ENCODE data around the gene PXMP2. TPM values are rescaled to one million over a fixed set of nuclear protein-coding genes. Genes with fewer than 3 reads are reported as not detected.

PXMP2 gene
- total RNA-seq, 1 donor from 2014 or later: 18.8 TPM

GRCh38 chr12:132715874-132716273 is 28.5 kb downstream of the PXMP2 start:
- DNase-seq (ENCODE audit: low spot score in 2 of 2): no peak
- peaks cover 26 to 44% of the 10 kb centered on the region in 2 donors for H3K36me3 ChIP-seq

GRCh38 chr12:132716356-132716755 is 29.0 kb downstream of the PXMP2 start:
- H3K9me3 ChIP-seq: no peaks in the 10 kb centered on the region
- peaks cover 30 to 48% of the 10 kb centered on the region in 2 donors for H3K36me3 ChIP-seq
- H3K4me1 ChIP-seq: peaks cover 0 to 9% of the 10 kb centered on the region in 2 donors
- intact Hi-C loops (cut with DNase I): no loop called here
- H3K4me3 ChIP-seq: no peak overlapping the region
- no peaks in the 10 kb centered on the region for H3K27me3 ChIP-seq
- no peak for DNase-seq (ENCODE audit: low spot score in 2 of 2)
- no peak for TF ChIP-seq CTCF (IDR thresholded peaks at IDR 0.05)
- H3K27ac ChIP-seq: no peak overlapping the region

More at GRCh38 chr12:132715874-132716273, 28.5 kb downstream of the PXMP2 start:
- intact Hi-C loops (cut with DNase I): no loop called here
- TF ChIP-seq CTCF (IDR thresholded peaks at IDR 0.05): no peak
- Histone ChIP-seq H3K4me3 (no peak overlapping the region), H3K27me3 (no peaks in the 10 kb centered on the region), H3K27ac (no peak overlapping the region), H3K9me3 (no peaks in the 10 kb centered on the region), H3K4me1 (peaks cover 0 to 10% of the 10 kb centered on the region in 2 donors)

- Histone ChIP-seq H3K4me3 (no peak overlapping the region), H3K9me3 (no peaks in the 10 kb centered on the region), H3K27me3 (no peaks in the 10 kb centered on the region), H3K36me3 (peaks cover 32 to 55% of the 10 kb centered on the region in 2 donors), H3K27ac (no peak overlapping the region), H3K4me1 (peaks cover 0 to 3% of the 10 kb centered on the region in 2 donors)
- DNase-seq (ENCODE audit: low spot score in 2 of 2): no peak
- no peak for TF ChIP-seq CTCF (IDR thresholded peaks at IDR 0.05)
- intact Hi-C loops (cut with DNase I): no loop called here
Measured at GRCh38 chr12:132717011-132717410, 29.6 kb downstream of the PXMP2 start.

GRCh38 chr12:132717531-132718387 is 30.4 kb downstream of the PXMP2 start:
- Histone ChIP-seq H3K27ac (no peak overlapping the region), H3K4me1 (no peaks in the 10 kb centered on the region), H3K4me3 (no peak overlapping the region), H3K27me3 (no peaks in the 10 kb centered on the region), H3K36me3 (peaks cover 32 to 59% of the 10 kb centered on the region in 2 donors), H3K9me3 (no peaks in the 10 kb centered on the region)
- intact Hi-C loops (cut with DNase I): no loop called here
- DNase-seq (ENCODE audit: low spot score in 2 of 2): no peak
- TF ChIP-seq CTCF (IDR thresholded peaks at IDR 0.05): no peak

- Histone ChIP-seq H3K4me3 (no peak overlapping the region), H3K27me3 (no peaks in the 10 kb centered on the region), H3K36me3 (peaks cover 39 to 68% of the 10 kb centered on the region in 2 donors), H3K9me3 (no peaks in the 10 kb centered on the region), H3K27ac (no peak overlapping the region), H3K4me1 (no peaks in the 10 kb centered on the region)
- intact Hi-C loops (cut with DNase I): no loop called here
- DNase-seq (ENCODE audit: low spot score in 2 of 2): no peak
- no peak for TF ChIP-seq CTCF (IDR thresholded peaks at IDR 0.05)
Measured at GRCh38 chr12:132718644-132719043, 31.3 kb downstream of the PXMP2 start.
